Frontal cortex (tissue), 4 donors: ENCODE data around the gene VAC14. TPM values are rescaled to one million over a fixed set of nuclear protein-coding genes. Genes with fewer than 3 reads are reported as not detected.

Experiments used
- DNase-seq, 2 donors: peaks; one replicate each; pipeline ENCODE4 v3.0.0; 2012; ENCODE audit warnings: low spot score in 2 of 2
- FAIRE-seq: peaks from 2 replicates; lab custom pipeline; 2012; peaks lifted over from hg19 to GRCh38; lab: Jason Lieb, UNC
- total RNA-seq: library from RNA; depleted of rRNA; stranded (reverse); fragments of >200 nt; gene quantifications from one replicate; pipeline ENCODE4 v1.2.3, GENCODE V29; 2014
- donor health status: control.
- donor health status: control.
- donor health status: control.

VAC14 gene
- total RNA-seq, 1 donor from 2014 or later = 13.0 TPM

- no peak for FAIRE-seq
- DNase-seq = no peak
Measured at GRCh38 chr16:70687102-70687511, 113.9 kb downstream of the VAC14 start.

GRCh38 chr16:70686376-70687101 lies 114.4 kb downstream of the VAC14 start:
- DNase-seq (no peak), FAIRE-seq (no peak)

DNA sequence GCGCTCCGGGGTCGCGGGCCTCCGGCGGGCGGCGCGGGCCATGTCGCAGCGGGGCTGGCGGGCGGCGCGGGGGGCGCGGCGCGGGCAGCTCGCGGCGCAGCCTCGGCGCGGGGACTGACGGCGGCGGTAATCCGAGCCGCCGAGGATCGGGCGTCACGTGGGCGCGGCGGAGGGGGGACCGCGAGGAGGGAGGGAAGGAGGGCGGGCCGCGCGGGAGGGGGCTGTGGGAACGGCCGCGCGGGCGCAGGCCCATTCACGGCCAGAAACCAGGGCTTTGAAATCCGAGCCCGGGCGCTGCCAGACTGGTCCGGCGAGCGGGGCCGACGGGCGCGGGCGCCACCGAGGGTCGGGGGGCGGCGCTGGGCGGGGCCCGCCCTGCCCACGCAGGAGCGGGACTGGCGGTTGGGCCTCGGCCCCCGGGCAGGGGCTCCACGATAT lies 115.0 kb downstream of the VAC14 start, which contains the start of gene MTSS2:
TSS of gene MTSS2 (minus strand) at position 116 of the 438 bp plus-strand sequence. CDS start 262 bp downstream, outside the sequence.
- FAIRE-seq = no peak
- peak; percentile 95 to 97 for DNase-seq

GRCh38 chr16:70685061-70685937 lies 115.7 kb downstream of the VAC14 start:
- FAIRE-seq (no peak), DNase-seq (no peak)

DNA sequence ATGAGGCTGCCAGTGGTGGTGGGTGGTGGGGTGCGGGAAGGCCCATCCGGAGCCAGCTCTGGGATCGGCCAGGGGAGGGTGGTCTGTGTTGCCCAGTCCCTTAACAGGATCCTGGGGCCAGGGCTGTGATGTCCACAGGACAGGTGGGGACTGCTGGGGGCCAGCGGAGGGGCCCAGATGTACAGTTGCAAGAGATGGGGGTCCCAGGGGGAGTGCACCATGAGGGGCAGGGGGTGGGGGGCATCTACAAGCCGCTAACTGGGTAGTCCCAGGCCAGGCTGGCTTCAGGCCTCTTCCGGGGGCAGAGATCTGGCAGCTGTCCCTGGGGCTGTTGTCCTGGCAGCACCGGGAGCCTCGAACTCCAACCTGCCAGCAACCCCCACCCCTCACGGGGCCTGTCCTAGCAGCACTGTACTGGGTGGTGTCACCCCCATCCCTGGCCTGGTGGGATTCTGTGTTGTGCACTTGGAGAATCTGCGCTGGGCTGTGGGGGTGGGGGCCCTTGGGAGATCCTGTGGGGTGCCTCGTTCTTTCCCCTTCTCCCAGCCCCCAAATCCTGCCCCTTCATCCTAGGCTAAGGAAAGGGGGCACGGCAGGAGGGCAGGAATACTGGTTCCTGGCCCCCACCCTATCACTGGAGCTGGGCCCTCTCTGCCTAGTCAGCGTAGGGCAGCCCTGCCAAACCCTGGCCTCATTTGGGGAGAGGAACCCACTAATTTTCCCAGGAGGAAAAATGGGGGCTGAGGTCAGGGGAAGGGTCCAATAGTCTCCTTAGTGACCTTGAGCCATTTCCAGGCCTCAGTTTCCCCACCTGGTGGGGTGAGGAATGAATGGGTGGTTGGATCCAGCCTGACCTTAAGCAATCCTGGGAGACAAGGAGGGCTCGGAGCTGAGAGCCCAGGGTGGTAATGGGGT lies 116.6 kb downstream of the VAC14 start:
- FAIRE-seq (no peak), DNase-seq (no peak)

DNA sequence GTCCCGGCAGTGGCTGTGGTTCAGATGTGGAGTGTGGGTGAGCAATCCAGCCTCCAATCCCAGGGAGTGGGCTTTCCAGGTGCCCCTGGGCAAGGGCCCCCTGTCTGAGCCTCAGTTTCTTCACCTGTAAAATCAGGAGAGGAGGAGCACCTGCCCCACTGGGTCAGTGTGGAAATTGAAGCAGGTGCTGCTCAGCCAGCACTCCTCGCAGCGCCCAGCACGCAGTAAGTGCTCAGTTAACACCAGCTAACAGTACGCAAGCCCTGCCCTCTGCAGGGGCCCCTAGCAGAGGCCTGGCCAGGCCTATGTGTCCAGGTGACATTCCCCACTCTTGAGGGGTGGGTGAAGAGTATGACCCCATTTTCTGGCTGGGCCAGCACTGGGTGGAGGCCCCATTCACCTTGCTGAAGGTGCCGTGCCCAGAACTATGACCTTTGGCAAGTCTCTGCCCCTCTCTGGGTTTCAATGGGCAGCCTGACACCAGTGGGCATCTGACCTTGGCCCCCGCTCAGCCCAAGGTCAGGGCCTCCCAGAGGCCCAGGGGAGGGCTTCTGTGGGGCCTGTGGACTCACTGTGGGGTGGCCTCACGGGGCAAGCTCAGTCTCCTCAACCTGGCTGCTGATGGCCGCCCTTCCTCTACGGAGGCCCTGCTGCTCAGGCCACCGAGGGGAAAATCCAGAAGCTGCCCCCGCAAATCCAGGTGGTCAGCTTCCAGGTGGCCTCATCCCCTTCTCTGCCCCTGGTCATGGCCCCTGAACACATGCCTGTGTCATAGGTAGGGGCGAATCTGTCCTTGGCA lies 117.6 kb downstream of the VAC14 start:
- FAIRE-seq (no peak), DNase-seq (no peak)

DNA sequence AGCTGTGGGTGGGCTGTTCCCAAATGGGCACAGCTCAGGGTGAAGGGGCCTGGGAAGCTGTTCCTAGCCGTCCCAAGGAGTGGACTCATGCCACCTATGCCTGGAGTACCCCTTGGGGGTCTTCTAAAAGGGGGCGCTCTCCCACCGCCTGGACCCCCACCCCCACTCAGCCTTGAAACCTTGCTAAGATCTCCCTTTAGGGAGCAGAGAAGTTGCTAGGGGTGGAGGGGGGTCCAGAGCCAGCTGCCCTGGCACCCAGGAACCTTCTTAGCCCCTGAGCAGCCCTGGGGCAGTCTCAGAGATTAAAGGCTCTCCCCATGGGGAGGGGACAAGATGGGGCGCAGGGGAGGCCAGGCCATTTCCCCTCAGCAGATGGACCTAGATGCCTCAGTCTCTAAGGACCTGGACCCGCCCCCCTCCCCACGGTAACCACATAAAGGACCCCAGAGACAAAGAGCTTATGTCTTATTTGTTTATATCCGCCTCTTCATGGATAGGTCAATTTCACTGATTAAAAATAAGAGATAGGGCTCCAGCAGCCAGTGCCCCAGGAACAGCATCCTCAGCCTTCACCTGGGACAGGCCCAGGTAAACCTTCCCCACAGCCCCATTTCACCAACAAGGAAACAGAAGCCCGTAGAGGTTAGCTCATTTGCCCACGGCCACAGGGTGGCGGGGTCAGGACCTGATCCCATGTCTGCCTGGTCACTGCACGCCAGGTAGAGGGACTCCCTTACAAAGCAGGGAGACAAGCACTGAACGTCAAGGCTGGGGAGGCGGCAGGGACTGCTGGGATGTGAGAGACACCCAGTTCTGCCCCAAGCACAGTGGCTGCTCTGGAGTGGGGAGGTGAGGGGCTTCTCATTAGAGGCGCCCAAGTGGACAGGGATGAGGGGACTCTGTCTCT lies 118.5 kb downstream of the VAC14 start:
- no peak for FAIRE-seq
- no peak for DNase-seq

DNA sequence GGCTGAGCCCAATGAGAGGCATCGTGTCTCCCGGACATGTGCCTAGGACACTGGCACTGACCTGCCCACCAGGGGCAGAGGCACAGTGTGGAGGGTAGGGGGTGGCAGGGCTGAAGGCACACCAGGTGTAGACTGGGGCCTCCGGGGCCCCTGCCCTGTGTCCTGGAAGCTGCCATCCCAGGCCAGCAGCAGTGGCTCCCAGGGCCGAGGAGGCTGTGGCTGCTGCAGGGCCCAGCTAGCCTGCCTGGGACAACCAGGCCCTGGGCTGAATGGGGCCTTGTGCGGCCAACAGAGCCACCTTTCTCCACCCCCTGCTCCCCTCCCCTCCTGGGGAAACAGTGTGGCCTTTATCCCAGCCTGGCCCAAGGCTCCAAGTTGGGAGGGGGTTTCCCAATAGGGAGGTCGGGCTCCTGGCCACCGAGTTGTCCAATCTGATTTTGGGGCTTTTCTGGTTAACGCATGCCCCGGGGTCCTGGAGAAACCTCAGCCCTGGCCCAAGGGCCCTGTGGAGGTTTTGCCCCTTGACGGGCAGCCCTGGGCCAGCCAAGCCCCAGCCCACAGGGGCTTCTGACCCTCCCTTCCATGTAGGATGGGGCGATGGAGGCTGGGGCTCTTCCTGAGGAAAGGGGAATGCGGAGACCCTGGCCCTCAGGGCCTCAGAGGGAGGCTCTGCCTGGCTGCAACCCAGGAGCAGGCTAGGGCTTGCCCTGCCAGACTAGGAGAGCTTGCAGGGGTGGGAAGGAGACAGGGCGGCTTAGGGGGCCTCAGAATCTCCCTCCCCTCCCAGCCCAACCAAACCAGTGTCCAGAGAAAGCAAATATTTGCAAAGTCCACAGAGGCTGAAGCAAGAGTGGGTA lies 119.3 kb downstream of the VAC14 start:
- FAIRE-seq (no peak), DNase-seq (peak; percentile 76 to 88)

DNA sequence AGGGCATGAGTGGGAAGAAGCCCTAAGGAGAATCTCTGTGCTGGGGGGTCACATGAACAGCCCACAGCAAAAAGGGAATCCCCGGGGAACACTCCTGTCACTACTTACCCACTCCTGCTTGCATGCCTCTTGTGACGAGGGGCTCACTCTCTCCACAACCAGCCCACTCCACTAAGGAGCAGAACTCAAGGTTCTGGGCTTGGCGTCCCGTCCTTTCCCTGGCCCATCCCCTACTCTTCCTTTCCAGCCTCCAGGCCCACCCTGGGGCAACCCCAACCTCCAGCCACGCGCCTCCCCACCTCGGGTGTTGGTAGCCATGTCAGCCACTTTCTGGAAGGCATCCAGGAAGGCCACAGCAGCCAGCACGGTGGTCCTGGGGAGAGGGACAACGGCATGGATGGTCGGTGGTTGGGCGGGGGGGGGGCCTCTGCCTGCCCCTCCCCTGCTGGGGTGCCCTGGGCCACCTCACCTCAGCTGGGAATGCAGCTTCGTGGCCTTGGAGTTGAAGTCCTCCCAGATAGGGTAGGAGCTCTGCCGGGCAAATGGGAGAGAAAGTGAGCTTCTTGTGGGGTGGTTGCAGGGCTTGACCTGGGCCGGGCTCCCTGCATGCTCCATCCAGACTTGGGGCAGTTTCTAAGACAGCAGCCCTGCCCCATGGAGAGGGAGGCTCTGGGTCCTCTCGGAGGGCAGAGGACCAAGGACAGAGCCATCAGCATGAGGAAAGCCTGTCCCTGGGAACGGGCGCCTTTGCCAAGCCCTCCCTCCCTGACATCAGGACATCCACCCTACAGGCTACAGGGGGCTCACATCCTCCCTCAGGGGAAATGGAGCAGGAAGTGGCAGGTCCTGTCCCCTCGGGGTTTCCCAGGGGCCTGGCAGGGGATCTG lies 120.2 kb downstream of the VAC14 start:
- FAIRE-seq (no peak), DNase-seq (no peak)

- no peak for FAIRE-seq
- DNase-seq = peak; percentile 78 to 88
Measured at GRCh38 chr16:70679671-70680494, 121.1 kb downstream of the VAC14 start.

- FAIRE-seq (no peak), DNase-seq (no peak)
Measured at GRCh38 chr16:70678898-70679670, 121.9 kb downstream of the VAC14 start.

DNA sequence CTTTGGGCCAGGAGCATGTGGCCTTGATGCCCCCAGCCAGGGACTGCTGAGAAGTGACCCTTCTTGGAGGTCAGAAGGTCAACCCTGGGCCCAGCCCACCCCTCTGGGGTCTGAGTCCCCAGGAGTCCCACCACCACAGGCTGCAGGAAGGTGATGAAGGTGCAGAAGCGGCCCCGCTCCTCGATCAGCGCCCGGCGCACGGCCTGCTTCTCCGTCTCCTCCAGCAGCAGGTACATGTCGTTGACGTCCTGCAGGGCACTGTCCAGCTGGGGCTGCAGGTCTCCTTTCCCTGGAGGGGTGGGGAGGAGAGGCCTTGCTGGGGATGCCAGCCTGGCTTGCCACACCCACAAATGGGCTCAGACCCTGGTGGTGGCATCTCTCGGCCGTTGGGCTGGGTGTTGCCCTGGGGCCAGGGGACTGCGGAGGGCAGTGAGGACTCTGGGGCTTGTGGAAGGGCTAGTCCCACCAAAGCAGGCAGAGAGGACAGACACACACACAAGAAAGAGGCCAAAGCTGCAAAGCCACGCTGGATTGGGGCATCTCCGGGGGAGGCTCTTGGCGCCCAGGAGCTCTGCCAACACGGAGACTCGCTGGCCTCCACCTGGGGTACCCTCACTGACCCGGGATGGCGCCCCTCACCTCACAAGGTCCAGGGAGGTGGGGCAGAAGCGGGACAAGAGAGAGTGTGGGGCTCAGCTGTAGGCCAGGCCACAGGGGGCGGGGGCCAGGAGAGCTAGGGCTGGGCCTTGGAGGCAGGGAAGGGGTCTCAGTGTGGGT lies 122.6 kb downstream of the VAC14 start:
- no peak for DNase-seq
- FAIRE-seq = no peak

GRCh38 chr16:70677499-70678120 lies 123.3 kb downstream of the VAC14 start:
- FAIRE-seq (no peak), DNase-seq (no peak)
